Skeletal muscle cell (primary cell): ENCODE data around the gene NR4A2.
A peak's percentile ranks its signal among the peaks of the same experiment; 100 is the strongest.
"Not testable (repeated sequence)": the region's sequence is repeated elsewhere in the genome, so short reads cannot be mapped to it uniquely, and the experiment has no call there.

Experiments used
- DNase-seq: peaks from one replicate; pipeline ENCODE4 v3.0.0-alpha.2; 2010; ENCODE audit warnings: low read depth
- H3K4me3 ChIP-seq: 2 replicates; pipeline ENCODE4 v1.5.1; 2011; ENCODE audit warnings: low read depth, mild to moderate bottlenecking, control low read depth, low read length, moderate library complexity

The NR4A2 gene

GRCh38 chr2:156325688-156326525 lies 6.6 kb downstream of the NR4A2 start:
- no peak overlapping the region for H3K4me3 ChIP-seq
- no peak for DNase-seq

- no peak overlapping the region for H3K4me3 ChIP-seq
- no peak for DNase-seq
Measured at GRCh38 chr2:156323754-156324153, 8.8 kb downstream of the NR4A2 start.

- no peak overlapping the region for H3K4me3 ChIP-seq
- DNase-seq: no peak
Measured at GRCh38 chr2:156322686-156323231, 9.8 kb downstream of the NR4A2 start.

GRCh38 chr2:156322051-156322685 lies 10.4 kb downstream of the NR4A2 start:
- no peak for DNase-seq
- no peak overlapping the region for H3K4me3 ChIP-seq

GRCh38 chr2:156321243-156321904 lies 11.1 kb downstream of the NR4A2 start:
- H3K4me3 ChIP-seq: peak overlapping the region; percentile 23
- DNase-seq: no peak

- peak overlapping the region; percentile 40 for H3K4me3 ChIP-seq
- DNase-seq: no peak
Measured at GRCh38 chr2:156320486-156321098, 11.9 kb downstream of the NR4A2 start.

GRCh38 chr2:156319811-156320485 lies 12.6 kb downstream of the NR4A2 start:
- DNase-seq: no peak
- peak overlapping the region; percentile 40 for H3K4me3 ChIP-seq

- no peak for DNase-seq
- H3K4me3 ChIP-seq: no peak overlapping the region
Measured at GRCh38 chr2:156317631-156318030, 14.9 kb downstream of the NR4A2 start.

- DNase-seq: no peak
- H3K4me3 ChIP-seq: no peak overlapping the region
Measured at GRCh38 chr2:156311976-156312375, 20.5 kb downstream of the NR4A2 start.

- H3K4me3 ChIP-seq: no peak overlapping the region
- no peak for DNase-seq
Measured at GRCh38 chr2:156310773-156311172, 21.7 kb downstream of the NR4A2 start.

- DNase-seq: no peak
- no peak overlapping the region for H3K4me3 ChIP-seq
Measured at GRCh38 chr2:156309917-156310316, 22.6 kb downstream of the NR4A2 start.

- DNase-seq: no peak
- H3K4me3 ChIP-seq: no peak overlapping the region
Measured at GRCh38 chr2:156309167-156309566, 23.4 kb downstream of the NR4A2 start.

- no peak for DNase-seq
- no peak overlapping the region for H3K4me3 ChIP-seq
Measured at GRCh38 chr2:156306821-156307220, 25.7 kb downstream of the NR4A2 start.

- H3K4me3 ChIP-seq: no peak overlapping the region
- DNase-seq: no peak
Measured at GRCh38 chr2:156305121-156305520, 27.4 kb downstream of the NR4A2 start.

- DNase-seq: no peak
- H3K4me3 ChIP-seq: no peak overlapping the region
Measured at GRCh38 chr2:156300337-156300736, 32.2 kb downstream of the NR4A2 start.

- no peak for DNase-seq
Measured at GRCh38 chr2:156294945-156295580, 37.5 kb downstream of the NR4A2 start.

GRCh38 chr2:156293382-156293781 lies 39.1 kb downstream of the NR4A2 start:
- not testable (repeated sequence) for H3K4me3 ChIP-seq, DNase-seq

More at GRCh38 chr2:156294945-156295580, 37.5 kb downstream of the NR4A2 start:
- no peak overlapping the region for H3K4me3 ChIP-seq

GRCh38 chr2:156279446-156280150 lies 52.9 kb downstream of the NR4A2 start:
- no peak overlapping the region for H3K4me3 ChIP-seq
- DNase-seq: no peak
